ENCODE data around the gene ARID5A. TPM values are rescaled to one million over a fixed set of nuclear protein-coding genes. Genes with fewer than 3 reads are reported as not detected.

ARID5A gene
- total RNA-seq, 4 donors from 2014 or later = 40.0 to 98.5 (median 53.9) TPM

DNA sequence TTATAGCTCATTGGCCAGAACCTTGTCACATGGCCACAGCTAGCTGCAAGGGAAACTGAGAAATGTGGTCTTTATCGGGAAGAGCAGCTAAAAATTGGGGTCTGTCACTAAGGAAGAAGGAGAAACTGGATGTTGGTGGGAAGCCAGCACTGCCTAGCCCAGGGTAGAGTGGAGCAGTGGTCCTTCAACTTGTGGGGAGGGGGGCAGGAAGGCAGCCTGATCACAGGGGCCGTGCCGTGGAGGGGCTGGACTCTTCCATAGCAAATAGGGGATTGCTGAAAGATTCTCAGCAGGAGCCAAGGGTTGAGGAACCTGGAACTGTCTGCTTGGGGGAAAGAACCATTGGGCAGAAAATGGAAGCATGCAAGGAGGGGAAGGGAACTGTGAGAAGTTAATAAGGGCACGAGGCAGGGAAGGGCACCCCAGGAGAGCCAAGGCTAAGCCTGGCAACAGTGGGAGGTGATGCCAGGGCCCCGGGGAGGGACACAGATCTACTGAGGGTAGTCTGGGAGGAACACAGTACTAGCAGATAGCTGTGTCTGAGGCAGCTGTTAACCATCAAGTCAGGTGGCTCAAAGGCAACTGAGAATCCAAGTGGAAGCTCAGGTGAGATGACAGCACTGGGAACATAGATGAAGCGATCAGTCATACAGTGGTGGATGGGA, 25.5 kb upstream of the ARID5A start:
- Histone ChIP-seq H3K4me3 (no peak overlapping the region), H3K36me3 (no peaks in the 10 kb centered on the region), H3K27me3 (no peaks in the 10 kb centered on the region), H3K9me3 (no peaks in the 10 kb centered on the region), H3K4me1 (peaks cover 0 to 25% (median 5%) of the 10 kb centered on the region in 3 donors), H3K27ac (no peak overlapping the region)
- ATAC-seq = no peak
- no peak for TF ChIP-seq POLR2AphosphoS5 (IDR thresholded peaks at IDR 0.05)
- no peak for TF ChIP-seq EP300 (IDR thresholded peaks at IDR 0.05)
- no peak for TF ChIP-seq CTCF (IDR thresholded peaks at IDR 0.05)
- TF ChIP-seq POLR2A (IDR thresholded peaks at IDR 0.05) = no peak
- WGBS, 2 donors (ENCODE audit: low coverage in 1 of 2) = 69 to 92% methylated on average over 2 to 6 of the region's 6 CpGs

GRCh38 chr2:96511851-96512250, 24.7 kb upstream of the ARID5A start:
- Histone ChIP-seq H3K4me3 (no peak overlapping the region), H3K27me3 (no peaks in the 10 kb centered on the region), H3K27ac (no peak overlapping the region), H3K9me3 (peaks cover 0 to 2% (median 0%) of the 10 kb centered on the region in 3 donors), H3K36me3 (no peaks in the 10 kb centered on the region), H3K4me1 (peaks cover 0 to 25% (median 5%) of the 10 kb centered on the region in 3 donors)
- TF ChIP-seq POLR2A (IDR thresholded peaks at IDR 0.05) (no peak), CTCF (IDR thresholded peaks at IDR 0.05) (no peak)
- 69% methylated on average over 3 of the region's 4 CpGs; no CpG with 5 or more reads in 1 of the 2 donors for WGBS, 2 donors (ENCODE audit: low coverage in 1 of 2)
- no peak for ATAC-seq

GRCh38 chr2:96512341-96512740, 24.2 kb upstream of the ARID5A start:
- Histone ChIP-seq H3K4me1 (peaks cover 0 to 25% (median 5%) of the 10 kb centered on the region in 3 donors), H3K36me3 (no peaks in the 10 kb centered on the region), H3K27me3 (no peaks in the 10 kb centered on the region), H3K27ac (no peak overlapping the region), H3K9me3 (peaks cover 0 to 7% (median 0%) of the 10 kb centered on the region in 3 donors), H3K4me3 (no peak overlapping the region)
- 71% methylated on average over 3 of the region's 4 CpGs; no CpG with 5 or more reads in 1 of the 2 donors for WGBS, 2 donors (ENCODE audit: low coverage in 1 of 2)
- TF ChIP-seq CTCF (IDR thresholded peaks at IDR 0.05) (no peak), POLR2AphosphoS5 (IDR thresholded peaks at IDR 0.05) (no peak), POLR2A (IDR thresholded peaks at IDR 0.05) (no peak), EP300 (IDR thresholded peaks at IDR 0.05) (no peak)
- no peak for ATAC-seq

DNA sequence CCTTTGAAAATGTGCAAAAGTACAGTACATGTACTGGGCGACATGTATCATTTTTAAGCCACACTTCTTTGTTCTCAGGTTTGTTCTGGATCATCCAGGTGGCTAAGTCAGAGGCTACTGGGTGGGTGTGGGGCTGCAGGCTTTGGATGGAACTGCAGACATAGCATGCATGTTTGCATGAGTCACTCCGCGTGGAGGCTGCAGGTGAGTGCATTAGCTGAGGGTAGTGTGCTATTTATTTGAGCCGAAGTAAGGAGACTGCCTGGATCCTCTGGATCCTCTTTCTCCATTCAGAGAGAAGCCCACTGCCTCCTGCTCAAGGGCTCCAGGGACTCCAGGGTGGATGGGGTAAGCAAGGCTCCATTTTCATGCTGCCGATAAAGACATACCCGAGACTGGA, 22.0 kb upstream of the ARID5A start:
- WGBS, 2 donors (ENCODE audit: low coverage in 1 of 2) = 93% methylated on average over 3 to 5 of the region's 6 CpGs
- no peaks in the 10 kb centered on the region for H3K36me3 ChIP-seq
- no peak for ATAC-seq

More for the DNA sequence above, 22.0 kb upstream of the ARID5A start:
- peaks cover 0 to 8% (median 0%) of the 10 kb centered on the region in 3 donors for H3K9me3 ChIP-seq
- H3K27me3 ChIP-seq = no peaks in the 10 kb centered on the region
- TF ChIP-seq EP300 (IDR thresholded peaks at IDR 0.05) = no peak
- TF ChIP-seq CTCF (IDR thresholded peaks at IDR 0.05) = no peak
- no peak for TF ChIP-seq POLR2AphosphoS5 (IDR thresholded peaks at IDR 0.05)
- no peak for TF ChIP-seq POLR2A (IDR thresholded peaks at IDR 0.05)
- no peak overlapping the region for H3K4me3 ChIP-seq
- H3K4me1 ChIP-seq = peaks cover 0 to 4% (median 0%) of the 10 kb centered on the region in 3 donors
- H3K27ac ChIP-seq = no peak overlapping the region
